Thyroid gland (tissue), 4 donors: Measurements from ENCODE around the gene ASB2.

Experiments used
- CTCF ChIP-seq, 6 experiments: fragments of 200-600 bp in 3 of 6; fragments of 450-650 bp in 3 of 6; sonication (generic) in 3 of 6; IDR thresholded peaks; one replicate each; pipeline ENCODE4 v1.5.1; 2016 to 2019; ENCODE audit warnings: antibody characterized with exemption in 6 of 6, mild to moderate bottlenecking in 2 of 6, inconsistent platforms in 1 of 6, moderate library complexity in 1 of 6
- POLR2A ChIP-seq, 2 donors: fragments of 450-650 bp; IDR thresholded peaks; one replicate each; pipeline ENCODE4 v1.6.1; 2017; ENCODE audit warnings: antibody characterized with exemption in 2 of 2, mild to moderate bottlenecking in 2 of 2, moderate library complexity in 1 of 2

- no peak for TF ChIP-seq CTCF (IDR thresholded peaks at IDR 0.05)
- TF ChIP-seq POLR2A (IDR thresholded peaks at IDR 0.05) = no peak
Observed at GRCh38 chr14:94016446-94016976, 40.1 kb upstream of the ASB2 start.
